Fibroblast of villous mesenchyme (primary cell): Measurements from ENCODE around the gene NOTCH1. TPM values are rescaled to one million over a fixed set of nuclear protein-coding genes. Genes with fewer than 3 reads are reported as not detected.

Experiments
- DNase-seq: peaks from one replicate; pipeline ENCODE4 v3.0.0-alpha.2; 2010; ENCODE audit warnings: low read depth
- H3K4me3 ChIP-seq: 2 replicates; pipeline ENCODE4 v1.5.1; 2011; ENCODE audit warnings: low read depth, mild to moderate bottlenecking, low read length
- total RNA-seq: library from RNA; depleted of rRNA; stranded (reverse); fragments of >200 nt; gene quantifications from 2 replicates; pipeline ENCODE4 v1.2.3, GENCODE V29; 2012
- TF ChIP-seq, protein P1 (sequence below): IDR thresholded peaks from 2 replicates; pipeline ENCODE4 v1.5.1; 2012; ENCODE audit warnings: low read depth, mild to moderate bottlenecking, low read length; ENCODE audit not compliant: insufficient read depth

NOTCH1 gene
- total RNA-seq, result 22.5 and 36.7 TPM in 2 replicates

GRCh38 chr9:136545965-136546696 is at the start of gene NOTCH1:
Gene NOTCH1, minus strand, starts transcription at chr9:136546048. Its CDS starts 262 bp downstream, at chr9:136545786.
- peak; percentile 94 for DNase-seq
- peak within 1 kb of the TSS; percentile 77 for H3K4me3 ChIP-seq
- TF ChIP-seq, protein P1, sequence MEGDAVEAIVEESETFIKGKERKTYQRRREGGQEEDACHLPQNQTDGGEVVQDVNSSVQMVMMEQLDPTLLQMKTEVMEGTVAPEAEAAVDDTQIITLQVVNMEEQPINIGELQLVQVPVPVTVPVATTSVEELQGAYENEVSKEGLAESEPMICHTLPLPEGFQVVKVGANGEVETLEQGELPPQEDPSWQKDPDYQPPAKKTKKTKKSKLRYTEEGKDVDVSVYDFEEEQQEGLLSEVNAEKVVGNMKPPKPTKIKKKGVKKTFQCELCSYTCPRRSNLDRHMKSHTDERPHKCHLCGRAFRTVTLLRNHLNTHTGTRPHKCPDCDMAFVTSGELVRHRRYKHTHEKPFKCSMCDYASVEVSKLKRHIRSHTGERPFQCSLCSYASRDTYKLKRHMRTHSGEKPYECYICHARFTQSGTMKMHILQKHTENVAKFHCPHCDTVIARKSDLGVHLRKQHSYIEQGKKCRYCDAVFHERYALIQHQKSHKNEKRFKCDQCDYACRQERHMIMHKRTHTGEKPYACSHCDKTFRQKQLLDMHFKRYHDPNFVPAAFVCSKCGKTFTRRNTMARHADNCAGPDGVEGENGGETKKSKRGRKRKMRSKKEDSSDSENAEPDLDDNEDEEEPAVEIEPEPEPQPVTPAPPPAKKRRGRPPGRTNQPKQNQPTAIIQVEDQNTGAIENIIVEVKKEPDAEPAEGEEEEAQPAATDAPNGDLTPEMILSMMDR, result no peak

DNA sequence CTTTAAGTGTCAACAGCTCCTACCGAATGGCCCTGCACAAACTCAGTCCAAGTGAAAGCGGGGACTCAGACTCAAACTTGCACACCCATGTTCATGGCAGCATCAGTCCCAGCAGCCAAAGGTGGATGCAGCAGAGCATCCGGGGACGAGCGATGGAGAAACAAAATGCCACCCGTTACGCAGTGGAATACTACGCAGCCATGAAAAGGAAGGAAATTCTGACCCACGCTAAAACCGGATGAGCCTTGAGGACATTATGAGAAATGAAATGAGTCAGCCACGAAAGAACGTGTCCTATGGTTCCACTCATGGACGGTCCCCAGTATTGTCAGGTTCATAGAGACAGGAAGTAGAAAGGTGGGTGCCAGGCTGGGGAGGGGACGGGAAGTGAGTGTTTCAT is 48.6 kb upstream of the NOTCH1 start:
- DNase-seq, result no peak
- TF ChIP-seq, protein P1, result no peak
- no peak overlapping the region for H3K4me3 ChIP-seq

GRCh38 chr9:136593581-136593980 is 47.7 kb upstream of the NOTCH1 start:
- no peak for DNase-seq
- H3K4me3 ChIP-seq, result no peak overlapping the region
- TF ChIP-seq, protein P1, result no peak

GRCh38 chr9:136592666-136593065 is 46.8 kb upstream of the NOTCH1 start:
- no peak overlapping the region for H3K4me3 ChIP-seq
- TF ChIP-seq, protein P1, result no peak
- DNase-seq, result no peak

DNA sequence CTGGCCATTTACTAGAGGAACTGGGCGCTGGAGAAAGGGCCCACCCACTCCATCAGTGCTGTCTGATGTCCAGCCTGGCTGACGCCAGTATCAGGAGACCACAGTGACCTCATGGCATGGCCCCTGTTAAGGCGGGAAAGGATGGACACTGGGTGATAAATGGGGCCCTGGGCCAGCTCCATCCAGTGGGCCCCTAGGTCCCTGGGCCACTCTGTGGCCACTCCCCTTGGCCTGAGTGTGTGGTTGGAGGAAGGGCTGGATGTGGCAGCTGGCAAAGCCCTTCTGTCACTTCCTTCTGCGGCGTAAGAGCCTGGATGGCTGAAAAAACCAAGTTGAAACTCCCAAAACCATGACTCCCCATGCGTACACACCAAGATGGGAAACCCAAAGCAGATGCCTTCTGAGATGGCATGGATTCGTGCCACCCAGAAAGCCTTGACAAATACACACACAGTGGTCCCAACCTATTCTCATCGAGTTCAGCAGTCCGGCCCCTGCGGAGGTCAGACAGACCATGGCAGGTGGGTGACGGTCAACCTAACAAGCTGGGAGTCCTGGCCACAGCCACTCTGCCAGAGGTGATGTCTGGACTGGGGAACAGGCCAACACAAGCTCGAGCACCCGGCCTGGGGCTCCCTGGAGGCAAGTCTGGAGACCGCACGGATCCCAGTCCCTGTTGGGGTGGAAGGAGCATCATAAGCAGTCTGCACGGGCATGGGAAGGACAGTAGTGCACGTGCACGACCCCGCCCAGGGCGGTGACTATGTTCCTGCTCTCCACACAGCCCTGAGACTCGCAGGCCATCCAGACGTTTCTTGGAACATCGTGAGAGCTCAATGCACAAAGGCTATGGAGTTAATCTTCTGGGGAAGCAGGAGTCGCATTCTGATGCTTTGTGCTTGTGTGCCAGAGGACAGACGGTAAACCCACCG is 45.2 kb upstream of the NOTCH1 start:
- no peak overlapping the region for H3K4me3 ChIP-seq
- TF ChIP-seq, protein P1, result no peak
- no peak for DNase-seq

DNA sequence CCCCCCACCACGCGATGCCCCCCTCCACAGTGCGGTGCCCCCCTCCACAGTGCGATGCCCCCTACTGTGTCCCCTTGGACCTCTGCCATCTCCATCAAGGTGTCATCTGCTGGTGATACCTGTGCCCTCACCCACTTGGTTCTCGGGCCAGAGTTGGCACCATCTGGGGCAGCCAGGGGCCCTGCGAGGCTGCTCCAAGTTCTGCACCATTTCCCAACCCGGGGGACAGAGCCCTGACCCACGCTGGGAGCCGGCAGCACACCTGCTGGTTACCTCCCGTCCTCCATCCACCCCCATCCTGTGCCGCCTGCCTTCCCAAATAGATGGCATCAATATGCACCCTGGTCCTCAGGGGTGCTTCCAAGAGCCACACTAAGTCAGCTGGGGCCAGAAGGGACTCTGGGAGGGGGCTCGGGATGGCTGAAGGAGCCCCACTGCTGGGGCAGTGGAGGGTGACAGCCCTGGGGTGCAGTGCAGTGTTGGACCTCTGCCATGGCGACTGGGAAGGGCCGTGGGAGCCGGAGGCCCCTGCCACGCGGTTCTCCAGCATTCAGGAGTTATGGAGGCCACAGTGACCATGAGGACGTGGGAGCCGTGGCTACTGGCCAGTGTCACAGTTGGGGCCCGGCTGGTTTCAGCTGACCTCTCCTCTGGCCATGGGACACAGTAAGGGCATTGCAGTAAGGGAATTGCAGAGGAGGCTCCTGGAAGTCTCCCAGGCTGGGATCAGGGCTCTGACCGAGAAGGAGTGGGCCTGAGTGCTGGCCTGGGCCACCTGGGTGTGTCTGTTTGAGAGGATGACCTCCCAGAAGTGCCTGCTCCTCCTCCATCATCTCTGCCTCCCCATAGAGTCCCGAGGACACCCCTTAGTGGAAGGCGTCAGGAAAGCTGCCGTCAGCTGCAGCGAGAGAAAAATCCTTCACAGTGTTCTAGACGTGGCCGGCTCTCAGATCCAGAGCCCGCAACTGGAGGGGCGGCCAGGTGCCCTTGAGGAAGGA is 44.2 kb upstream of the NOTCH1 start:
- DNase-seq, result no peak
- H3K4me3 ChIP-seq, result no peak overlapping the region
- TF ChIP-seq, protein P1, result no peak
